ENCODE measurements around the gene NCK1. TPM values are rescaled to one million over a fixed set of nuclear protein-coding genes. Genes with fewer than 3 reads are reported as not detected.

NCK1 gene
- total RNA-seq, 1 donor from 2014 or later, result 45.4 TPM

DNA sequence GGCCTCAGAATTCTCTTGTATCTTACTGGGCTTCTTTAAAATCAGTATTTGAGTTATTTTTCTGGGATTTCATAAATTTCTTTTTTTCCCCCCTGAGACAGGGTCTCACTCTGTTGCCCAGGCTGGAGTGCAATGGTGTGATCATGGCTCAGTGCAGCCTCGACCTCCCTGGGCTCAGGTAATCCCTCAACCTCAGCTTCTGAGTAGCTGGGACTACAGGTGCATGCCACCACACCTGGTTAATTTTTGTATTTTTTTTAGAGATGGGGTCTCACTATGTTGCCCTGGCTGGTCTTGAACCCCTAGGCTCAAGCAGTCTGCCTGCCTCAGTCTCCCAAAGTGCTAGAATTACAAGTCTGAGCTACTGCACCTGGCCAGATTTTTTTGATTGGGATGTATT lies 43.5 kb downstream of the NCK1 start:
- intact Hi-C loops (cut with micrococcal nuclease), result no loop called here

DNA sequence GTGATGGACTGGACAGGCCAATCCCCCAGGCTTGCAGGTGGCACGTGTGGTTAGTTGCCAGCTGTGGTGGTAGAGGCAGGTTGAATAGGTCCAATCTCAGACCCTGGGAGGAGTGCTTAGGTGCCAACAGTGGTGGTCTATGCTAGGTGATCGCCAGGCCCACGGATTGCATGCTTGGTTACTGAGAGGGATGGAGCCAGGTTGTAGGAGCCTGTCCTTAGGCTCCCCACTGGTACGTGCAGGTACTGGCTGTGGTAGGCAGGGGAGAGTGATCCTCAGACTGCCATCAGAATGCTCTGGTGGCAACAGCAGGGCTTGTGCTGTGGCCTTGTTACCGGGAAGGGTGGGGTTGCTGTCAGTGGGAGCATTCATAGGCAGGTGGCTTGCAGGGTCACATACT lies 44.7 kb downstream of the NCK1 start:
- intact Hi-C loops (cut with micrococcal nuclease), result no loop called here

DNA sequence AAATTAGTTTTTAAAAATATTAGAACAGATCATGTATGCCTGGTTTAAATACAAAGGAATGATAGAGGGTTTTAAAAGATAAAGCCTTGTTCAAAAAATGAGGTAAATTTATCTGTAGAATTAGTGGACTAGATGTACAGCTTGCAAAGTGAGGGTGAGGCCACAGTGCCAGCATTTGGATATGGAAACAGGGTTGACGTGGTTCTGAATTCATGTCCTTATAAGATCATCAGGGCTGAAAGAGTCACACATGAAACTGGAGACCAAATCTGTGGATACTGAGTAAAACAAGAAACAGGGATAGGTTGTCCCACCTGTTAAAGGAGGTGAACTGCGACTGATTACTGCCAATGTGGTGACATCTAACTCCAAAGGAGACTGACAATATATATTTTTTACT lies 46.3 kb downstream of the NCK1 start:
- intact Hi-C loops (cut with micrococcal nuclease), result no loop called here

DNA sequence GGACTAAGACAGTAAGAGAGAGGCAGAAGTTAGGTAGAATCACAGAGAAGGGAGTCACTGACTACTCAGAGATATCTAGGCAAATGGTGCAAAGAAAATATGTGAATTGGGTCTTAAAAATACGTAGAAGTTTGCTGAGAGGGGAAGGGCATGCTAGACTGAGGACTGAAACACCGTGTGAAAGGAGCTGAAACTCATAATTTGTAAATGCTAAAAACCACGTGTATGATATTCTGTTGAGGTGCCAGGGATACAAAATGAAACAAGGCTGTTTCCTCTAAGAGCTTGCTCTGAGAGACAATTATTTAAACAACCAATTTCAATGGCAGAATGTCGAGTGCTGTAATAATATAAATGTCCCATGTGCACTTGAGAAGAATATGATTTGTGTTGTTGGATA lies 47.2 kb downstream of the NCK1 start:
- intact Hi-C loops (cut with micrococcal nuclease), result no loop called here

DNA sequence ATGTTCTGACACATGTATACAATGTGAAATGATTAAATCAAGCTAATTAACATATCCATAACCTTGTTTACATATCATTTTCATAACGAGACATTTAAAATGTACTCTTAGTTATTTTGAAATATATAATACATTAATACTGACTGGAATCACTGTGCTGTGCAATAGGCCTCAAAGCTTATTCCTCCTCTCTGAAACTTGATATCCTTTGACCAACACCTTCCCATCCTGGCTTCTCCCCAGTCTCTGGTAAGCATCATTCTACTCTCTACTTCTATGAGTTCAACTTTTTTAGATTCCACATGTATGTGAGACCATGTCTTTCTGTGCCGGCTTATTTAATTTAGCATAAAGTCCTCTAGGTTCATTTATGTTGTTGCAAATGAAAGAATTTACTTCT lies 48.7 kb downstream of the NCK1 start:
- intact Hi-C loops (cut with micrococcal nuclease), result no loop called here

DNA sequence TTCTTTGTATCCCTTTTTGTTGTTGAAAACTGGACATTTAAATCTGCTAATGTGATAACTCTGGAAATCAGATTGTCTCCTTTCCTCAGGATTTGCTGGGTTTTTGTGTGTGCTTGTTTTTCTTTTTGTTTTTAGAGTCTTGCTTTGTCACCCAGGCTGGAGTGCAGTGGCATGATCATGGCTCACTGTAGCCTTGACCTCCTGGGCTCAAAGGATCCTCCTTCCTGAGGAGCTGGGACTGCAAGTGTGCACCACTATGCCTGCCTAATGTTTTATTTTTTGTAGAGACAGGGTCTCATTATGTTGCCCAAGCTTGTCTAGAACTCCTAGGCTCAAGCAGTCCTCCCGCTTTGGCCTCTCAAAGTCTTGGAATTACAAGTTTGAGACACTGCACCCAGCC lies 51.2 kb downstream of the NCK1 start:
- intact Hi-C loops (cut with micrococcal nuclease), result no loop called here

DNA sequence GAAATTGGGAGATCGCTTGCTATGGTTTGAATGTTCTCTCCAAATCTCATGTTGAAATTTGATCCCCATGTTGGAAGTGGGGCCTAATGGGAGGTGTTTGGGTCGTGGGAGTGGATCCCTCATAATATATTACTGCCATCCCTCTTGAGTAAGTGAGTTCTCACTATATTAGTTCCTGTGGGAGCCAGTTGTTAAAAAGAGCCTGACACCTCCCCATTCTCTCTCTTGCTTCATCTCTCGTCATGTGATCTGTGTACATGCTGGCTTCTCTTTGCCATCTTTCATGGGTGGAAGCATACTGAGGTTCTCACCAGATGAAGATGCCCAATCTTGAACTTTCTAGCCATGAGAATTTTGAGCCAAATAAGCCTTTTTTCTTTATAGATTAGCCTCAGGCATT lies 52.7 kb downstream of the NCK1 start:
- intact Hi-C loops (cut with micrococcal nuclease), result no loop called here

DNA sequence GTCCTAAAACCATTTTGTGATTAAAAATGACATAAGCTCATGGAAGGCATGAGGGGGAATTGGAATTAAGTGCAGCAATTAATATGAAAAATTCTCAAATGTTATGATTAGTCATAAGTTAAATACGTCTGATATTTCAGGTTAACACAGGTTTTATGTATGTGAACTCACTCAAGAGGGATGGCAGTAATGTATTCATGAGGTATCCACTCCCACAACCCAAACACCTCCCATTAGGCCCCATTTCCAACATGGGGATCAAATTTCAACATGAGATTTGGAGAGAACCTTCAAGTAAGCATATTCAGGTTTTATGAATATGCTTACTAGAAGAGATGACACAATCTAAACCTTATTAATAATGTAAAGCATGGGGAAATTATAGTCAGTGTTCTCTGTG lies 54.2 kb downstream of the NCK1 start:
- intact Hi-C loops (cut with micrococcal nuclease), result no loop called here

DNA sequence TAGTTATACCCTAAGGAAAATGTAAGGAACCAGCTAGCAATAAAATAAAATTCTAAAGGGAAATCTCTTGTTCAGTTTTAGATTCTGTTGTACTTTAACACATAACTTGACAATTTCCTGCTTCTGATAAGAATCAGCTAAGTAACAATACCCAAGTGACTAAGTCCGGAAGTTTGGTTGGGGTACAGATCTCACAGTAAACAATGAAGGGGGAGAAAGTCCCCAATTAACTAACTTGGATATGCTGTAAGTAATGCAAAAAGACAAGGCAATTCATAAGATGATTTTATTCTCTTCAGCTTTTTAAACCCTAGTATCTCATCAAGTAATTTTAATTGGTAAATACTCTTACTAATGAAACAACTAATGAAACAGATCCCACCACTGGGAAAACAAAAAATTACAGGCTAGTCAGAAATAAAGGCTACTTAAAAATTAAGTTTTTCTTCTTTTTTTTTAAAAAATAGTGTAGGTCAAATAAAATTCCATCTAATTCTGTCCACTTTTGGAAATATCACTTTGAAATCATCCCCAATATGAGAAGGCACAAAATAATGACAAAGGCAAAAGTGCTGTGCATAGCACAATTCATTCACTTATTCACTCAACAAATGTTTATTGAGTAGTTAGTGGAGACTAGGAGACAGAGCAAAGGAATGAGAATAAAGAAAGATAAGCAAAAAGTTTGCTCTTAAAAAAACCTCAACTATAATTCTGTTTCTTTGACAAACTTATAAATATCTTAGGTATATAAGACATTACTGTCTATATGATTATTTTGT lies 58.0 kb downstream of the NCK1 start:
- intact Hi-C loops (cut with micrococcal nuclease), result loop anchor here (1.0 kb wide), 3 partner anchors 58 to 727 kb away; partner anchors contain the start of genes NCK1 and STAG1

DNA sequence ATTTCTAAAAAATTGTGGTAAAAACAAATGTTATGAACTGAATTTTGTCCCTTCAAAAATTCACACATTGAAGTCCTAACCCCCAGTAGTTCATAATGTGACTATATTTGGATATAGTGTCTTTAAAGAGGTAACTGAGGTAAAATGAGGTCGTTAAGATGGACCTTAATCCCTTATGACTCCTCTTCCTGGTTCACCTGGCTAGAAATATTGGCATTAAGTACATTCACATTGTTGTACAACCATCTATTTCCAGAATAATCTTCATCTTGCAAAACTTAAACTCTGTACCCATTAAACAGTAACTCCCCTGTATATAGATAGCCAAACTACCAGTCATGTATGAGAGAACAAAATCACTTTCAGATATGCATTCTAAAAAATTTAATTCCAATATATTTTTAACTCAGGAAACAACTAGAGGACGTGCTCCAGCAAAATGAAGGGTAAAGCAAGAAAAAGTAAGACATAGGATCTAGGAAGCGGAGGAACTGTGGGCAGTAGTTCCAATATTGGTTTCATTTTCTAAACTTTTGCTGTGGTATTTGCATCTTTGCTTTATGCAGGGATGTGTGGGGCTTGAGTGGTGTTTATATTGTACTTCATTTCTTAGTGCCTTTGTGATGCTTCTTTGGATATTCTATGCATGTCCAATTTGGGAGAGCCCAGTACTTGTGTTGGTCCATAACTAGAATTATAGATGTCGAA lies 59.0 kb downstream of the NCK1 start:
- intact Hi-C loops (cut with micrococcal nuclease), result no loop called here

DNA sequence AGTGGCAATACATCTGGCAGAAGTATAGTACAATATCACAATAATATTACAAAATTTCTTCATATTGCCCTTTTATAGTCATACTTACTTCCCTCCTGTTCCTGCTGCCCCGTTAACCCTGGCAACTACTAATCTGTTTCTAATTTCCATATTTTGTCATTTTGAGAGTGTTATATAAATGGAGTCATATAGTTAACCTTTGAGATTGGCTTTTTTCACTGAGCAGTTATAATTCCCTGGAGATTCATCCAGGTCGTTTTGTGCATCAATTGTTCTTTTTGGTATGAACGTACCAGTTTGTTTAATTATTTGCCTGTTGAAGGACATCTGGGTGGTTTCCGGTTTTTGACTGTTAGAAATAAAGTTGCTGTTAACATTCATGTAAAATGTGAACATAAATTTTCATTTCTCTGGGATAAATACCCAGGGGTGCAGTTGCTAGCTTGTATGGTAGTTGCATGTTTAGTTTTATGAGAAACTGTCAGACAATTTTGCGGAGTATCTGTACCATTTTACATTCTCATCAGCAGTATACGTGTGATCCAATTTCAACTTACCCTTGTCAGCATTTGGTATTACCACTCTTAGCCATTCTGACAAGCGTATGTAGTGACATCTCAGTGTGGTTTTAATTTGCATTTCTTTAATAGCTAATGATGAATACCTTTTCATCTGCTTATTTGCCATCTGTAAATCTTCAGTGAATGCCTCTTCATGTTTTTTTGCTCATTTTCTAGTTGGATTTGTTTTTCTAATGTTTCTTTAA lies 63.6 kb downstream of the NCK1 start:
- intact Hi-C loops (cut with micrococcal nuclease), result no loop called here

DNA sequence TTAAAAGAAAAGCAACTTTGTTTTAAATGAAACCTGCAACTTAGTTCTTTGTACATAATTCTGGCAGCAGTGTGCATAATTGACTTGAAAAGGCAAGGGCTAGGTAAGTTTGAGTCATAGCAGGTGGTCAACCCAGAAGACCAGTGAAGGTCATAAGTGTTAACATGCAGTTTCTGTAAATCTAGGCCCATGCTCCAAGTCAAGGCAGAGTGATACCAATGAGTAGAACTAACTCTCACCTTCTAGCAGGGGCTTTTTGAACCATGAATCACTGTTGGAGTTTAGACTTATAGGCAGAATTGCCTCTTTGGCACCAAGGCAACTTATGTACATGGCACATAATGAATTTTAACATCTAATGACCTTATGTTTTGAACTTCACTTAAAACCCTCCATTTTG lies 66.2 kb downstream of the NCK1 start:
- intact Hi-C loops (cut with micrococcal nuclease), result no loop called here

DNA sequence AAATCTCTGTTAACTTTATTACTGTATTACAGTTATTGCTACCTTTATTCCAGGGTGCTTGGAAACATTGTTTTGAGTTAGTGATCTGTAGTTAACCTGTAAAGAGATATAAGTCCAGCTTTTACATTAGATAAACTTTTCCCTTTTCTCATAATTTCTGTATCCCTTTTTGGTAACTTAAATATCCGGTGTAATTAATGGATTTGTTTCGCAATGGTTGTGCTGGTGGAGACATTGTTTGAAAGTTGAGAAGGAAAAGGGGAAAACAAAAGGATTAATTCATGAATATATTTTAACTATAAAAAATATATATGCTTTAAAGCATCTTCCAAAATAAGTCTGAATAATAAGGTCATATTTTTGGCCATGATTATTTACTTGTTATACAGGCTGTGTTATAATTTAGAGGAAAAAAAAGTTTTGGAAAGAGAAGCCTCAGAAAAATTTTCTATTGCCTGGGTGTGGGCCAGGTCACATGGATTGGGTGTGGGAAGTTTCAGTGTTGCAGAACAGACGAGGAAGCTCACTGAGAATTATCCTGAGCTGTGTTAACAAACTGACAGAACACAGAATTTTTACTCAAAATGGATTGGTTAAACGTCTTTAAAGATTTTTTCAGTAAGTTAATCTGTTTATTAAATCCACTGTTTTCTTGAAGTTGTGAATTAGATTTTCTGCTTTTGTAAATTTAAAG lies 68.1 kb downstream of the NCK1 start:
- intact Hi-C loops (cut with micrococcal nuclease), result no loop called here

DNA sequence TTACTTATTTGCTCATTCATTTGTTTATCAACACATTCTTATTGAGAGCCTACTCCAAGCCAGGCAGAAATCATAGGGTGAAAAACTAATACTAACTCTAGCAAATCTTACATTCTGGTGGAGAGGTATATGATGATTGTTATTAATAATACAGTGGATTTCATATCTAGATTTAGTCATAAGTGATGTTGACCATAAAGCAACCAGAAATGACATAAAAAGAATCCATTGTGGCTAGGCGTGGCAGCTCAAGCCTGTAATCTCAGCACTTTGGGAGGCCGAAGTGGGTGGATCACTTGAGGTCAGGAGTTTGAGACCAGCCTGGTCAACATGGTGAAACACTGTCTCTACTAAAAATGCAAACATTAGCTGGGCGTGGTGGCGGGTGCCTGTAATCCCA lies 69.6 kb downstream of the NCK1 start:
- intact Hi-C loops (cut with micrococcal nuclease), result no loop called here

DNA sequence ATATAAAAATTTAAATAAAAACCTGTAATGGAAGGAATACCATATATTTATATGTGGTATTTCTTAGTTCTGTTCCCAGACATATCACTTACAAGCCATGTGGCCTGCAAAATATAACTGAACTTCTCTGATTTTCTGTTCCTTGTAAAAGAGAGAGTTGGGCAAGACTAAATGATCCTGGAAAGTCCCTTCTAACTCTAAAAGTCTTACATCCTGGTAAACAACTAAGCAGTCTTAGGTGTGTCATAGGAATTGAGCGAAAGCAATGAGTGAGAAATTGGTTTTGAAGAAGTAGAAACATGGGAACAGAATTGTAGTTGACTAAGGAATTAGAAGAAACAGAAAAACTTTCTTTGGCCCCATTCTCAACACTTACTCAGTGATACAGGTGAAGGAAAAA lies 70.5 kb downstream of the NCK1 start:
- intact Hi-C loops (cut with micrococcal nuclease), result no loop called here

DNA sequence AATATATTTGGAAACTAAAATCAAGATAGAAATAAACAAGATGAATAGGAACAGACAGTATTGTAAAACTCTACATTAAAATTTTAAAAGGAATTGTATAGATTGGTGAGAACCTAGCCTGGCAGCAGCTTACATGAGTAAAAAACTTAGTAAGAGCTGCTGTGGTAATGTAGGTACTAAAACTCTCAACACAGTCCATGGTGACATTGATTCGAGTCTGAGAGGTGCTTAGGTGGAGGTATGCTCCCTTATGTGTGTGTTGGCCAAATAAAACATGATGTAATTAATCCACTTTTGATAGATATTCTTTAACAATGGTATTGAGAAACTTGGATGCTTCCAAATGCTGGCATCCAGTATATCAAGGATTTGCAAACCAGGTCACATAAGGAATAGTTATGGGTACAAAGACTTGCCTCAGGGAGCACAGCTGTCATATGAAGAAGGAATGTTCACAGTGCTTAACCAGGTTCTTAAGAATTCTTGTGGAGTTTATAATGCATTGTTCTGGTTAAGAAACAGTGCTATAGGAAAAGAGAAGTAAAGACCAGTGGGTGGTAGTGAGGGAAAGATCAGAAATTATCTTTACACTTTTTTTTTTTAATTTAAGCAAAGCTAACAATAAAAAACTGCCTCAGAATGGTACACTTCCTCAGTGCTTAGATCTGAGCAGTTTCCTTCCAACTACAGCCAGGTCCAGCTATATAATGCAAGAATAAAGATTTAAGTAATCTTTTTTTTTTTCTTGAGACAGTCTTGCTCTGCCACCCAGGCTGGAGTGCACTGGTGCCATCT lies 71.2 kb downstream of the NCK1 start:
- intact Hi-C loops (cut with micrococcal nuclease), result no loop called here

DNA sequence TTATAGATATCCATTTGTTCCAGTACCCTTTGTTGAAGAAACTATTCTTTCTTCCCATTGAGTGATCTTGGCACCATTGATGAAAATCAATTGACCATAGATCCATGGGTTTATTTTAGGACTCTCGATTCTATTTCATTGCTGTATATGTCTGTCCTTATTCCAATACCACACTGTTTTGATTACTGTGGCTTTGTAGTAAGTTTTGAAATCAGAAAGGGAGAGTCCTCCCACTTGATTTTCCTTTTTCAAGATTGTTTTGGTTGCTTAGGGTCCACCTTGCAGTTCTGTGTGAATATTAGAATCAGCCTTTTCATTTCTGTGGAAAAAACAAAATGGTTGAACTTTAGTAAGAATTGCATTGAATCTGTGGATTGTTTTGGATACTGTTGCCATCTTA lies 75.2 kb downstream of the NCK1 start:
- intact Hi-C loops (cut with micrococcal nuclease), result no loop called here

DNA sequence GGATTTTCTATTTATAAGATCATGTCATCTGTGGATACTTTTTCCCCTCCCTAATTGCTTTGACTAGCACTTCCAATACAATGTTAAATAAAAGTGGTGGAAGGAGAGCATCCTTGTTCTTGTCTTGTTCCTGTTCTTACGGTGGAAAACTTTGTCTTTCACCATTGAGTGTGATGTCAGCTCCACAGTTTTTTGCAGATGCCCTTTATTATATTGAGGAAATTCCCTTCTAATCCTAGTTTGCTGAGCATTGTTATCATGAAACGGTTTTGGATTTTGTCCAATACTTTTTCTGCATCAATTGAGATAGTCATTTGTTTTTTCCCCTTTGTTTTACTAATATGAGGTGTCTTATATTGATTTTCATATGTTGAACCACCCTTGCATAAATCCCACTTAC lies 75.8 kb downstream of the NCK1 start:
- intact Hi-C loops (cut with micrococcal nuclease), result no loop called here

DNA sequence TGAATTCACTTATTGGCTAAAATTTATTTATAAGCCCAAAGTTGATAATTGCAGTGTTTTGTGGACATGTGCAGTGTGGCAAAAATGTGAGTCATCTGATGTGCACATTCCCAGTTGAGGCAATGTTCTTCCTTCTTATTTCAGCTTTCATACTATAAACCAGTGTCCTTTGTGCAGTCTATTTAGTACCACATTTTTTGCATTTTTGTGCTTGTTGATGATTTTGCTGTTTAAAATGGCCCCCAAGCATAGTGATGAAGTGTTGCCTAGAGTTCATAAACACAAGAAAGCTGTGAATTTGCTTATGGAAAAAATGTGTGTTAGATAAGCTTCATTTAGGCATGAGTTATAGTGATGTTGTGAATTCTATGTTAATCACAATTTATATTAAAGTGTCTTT lies 76.3 kb downstream of the NCK1 start:
- intact Hi-C loops (cut with micrococcal nuclease), result no loop called here

DNA sequence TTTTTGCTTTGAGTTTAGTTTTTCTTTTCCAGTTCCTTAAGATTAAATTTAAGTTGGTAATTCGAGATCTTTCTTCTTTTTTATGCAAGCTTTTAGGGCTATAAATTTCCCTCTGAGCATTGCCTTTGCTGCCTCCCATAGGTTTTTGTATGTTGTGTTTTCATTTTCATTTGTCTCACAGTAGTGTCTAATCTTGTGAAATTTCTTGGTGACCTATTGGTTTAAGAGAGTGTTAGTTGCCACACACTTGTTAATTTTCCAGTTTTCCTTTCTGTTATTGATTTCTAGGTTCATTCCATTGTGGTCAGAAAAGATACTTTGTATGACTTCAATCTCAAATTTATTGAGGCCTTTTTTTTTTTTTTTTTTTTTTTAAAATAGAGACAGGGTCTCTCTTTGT lies 77.5 kb downstream of the NCK1 start:
- intact Hi-C loops (cut with micrococcal nuclease), result no loop called here

DNA sequence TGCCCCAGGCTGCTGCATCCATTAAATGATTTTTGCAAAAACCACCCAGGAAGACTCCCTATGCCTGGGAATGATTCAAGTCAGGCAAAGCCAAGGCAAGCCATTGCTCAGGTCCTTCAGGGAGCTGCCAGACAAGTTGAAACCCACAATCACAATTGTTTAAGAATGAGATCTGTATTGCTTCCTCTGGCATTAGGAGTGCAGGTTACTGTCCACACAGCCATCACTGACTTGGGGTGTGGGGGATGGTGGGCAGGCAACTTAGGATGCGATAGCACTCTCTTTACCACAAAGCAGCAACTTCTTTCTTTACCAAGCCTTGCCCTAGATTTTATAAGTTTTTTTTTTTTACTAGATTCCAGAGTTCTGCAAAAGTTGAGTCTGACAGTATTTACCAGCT lies 80.8 kb downstream of the NCK1 start:
- intact Hi-C loops (cut with micrococcal nuclease), result no loop called here

Data from T-helper 2 cell treated with Interferon-gamma antibody and Interleukin-4, amounts not matched to agents 100 ng/mL and 5 ng/mL, for 36 hours (primary cell).